CD4-positive, alpha-beta T cell treated with Interleukin-17A for 1 hour (primary cell): Measurements from ENCODE around the gene GTF2A1.
"Not testable (repeated sequence)": the region's sequence is repeated elsewhere in the genome, so short reads cannot be mapped to it uniquely, and the experiment has no call there.

Experiments
- DNase-seq: peaks from one replicate; pipeline ENCODE4 v3.0.0-alpha.2; 2020

Gene GTF2A1

DNA sequence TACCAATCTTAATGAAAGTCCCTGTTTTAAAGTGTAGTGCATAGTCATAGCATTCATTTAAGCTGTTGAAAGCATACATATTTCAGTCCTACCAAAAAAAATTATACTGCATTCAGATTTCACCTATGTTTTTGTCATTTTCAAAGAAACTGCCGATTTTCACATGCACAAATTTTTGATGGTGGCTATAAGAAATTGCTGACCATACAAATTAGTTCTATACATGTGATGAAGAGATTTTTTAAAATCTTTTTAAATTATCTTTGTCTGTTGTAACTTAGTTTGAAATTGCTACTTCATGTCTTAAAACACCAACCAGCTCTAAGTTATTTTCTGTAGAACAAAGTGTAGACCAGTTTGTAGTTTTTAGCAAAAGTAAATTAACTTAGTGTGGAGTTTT, 3.5 kb upstream of the GTF2A1 start:
- no peak for DNase-seq

DNA sequence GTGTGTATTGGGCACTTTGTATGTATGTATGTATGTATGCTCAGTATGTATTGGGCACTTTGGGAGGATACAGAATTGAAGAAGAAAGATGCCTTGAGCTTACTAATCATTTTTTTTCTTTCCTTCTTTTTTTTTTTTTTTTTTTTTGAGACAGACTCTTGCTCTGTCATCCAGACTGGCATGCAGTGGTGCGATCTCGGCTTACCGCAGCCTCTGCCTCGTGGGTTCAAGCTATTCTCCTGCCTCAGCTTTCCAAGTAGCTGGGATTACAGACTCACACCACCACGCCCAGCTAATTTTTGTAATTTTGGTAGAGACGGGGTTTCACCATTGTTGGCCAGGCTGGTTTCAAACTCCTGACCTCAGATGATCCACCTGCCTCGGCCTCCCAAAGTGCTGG, 3.0 kb upstream of the GTF2A1 start:
- DNase-seq: not testable (repeated sequence)

DNA sequence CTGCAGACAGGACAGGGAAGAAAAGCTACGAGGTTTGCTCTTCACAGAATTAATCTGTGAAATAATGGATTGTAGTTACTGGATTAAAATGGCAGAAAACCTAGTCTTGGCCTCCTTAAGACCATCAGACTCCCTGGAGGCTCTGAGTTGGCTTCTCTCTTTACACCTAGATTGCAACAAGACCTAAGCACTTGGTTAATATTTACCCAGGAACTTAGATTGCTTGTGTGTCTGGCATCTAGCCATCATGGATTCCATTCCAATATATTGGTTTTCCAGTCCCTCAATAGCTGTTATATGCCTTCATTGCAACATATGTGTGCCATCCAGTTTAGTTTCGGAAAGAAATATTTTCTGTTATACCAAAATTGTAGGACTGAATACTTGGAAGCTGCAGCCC, 1.9 kb upstream of the GTF2A1 start:
- DNase-seq: no peak

DNA sequence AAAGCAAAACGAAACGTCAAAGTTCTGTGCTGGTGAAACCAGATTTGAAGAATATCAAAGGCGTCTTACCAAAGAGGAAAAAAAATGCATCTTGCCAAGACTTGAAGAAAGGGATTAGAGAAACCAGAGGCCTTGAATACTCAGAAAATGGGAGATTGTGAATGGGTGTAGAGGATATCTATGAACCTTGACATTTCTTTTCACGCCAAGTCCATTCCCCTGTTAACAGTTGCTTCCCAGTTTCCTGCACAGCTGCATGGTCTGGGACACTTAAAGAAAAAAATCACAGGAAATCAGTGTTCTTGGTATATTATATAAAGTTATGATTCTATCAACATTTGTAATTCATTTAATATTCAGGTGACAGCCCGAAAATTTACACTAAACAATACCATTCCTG, 1.4 kb upstream of the GTF2A1 start:
- DNase-seq: no peak

DNA sequence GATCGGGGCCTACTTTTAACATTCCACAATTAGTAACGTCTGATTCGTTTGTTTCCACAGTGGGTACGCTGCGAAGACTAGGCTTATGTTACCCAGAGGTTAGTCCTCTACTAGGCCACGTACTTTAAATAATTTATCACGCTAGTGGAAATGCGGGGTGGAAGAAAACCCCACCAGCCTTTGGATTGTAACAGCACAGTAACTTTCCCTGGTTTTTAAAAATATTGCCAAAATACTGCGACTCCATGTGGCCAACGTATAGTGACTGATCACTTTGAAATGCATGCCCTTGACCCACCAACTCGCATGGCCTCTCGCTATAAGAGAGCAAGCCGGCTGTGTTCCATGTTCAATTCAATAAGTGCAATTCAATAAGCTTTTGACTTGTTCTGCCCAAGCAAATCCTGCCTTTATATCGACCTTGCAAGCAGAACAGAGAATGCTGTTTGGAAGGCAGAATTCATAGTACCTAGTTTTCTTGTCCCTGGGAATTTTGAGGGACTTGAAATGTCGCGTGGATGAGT, 882 bp upstream of the GTF2A1 start:
- DNase-seq: no peak

DNA sequence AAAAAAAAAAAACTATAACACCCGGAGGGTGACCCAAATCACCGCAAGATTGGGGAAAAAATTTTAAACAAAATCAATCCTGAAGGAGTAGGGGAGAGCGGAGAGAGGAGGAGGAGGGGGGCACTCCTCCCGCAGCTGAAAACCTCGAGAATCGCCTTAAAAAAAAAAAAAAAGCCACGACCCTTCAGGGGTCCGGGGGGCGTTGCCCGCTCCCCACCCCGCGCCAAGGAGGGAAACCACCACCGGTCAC, 254 bp downstream of the GTF2A1 start:
- no peak for DNase-seq

DNA sequence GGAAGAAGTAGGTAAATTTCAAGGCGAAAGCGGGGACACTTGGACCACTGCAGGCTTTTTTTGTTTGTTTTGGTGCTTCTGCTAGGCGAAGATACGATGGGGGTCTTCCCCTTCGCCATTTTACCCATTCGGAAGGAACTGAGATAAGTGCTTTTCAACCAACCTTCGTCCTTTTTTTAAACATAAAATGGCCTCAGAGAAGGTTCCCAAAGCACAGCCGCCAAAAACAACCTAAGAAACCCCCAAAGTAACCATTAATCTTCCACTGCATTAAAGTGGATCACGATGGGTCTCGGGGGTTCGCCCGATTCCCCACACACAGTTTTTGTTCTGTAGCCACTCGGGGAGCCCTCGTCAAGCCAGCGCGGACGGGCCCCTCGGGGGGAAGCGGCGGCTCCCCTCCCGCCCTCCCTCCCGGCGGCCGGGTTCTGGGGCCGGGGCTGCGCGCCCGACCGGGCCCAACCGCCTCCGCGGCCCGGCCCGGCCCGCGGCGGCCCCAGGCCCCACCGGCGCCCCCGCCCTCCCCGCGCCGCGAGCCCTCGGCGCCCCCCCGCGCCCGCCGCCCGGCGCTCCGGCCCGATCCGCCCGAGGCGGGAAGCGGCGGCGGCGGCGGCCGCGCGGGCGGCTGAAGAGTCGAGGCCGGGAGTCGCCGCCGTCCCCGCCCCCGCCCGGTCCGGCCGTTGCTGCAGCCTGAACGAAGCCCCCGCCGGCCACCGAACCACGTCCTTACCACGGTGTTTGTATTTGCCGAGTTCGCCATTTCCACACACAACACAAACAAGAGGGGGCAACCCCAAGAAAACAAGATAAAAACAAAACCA, 790 bp downstream of the GTF2A1 start:
- DNase-seq: no peak

DNA sequence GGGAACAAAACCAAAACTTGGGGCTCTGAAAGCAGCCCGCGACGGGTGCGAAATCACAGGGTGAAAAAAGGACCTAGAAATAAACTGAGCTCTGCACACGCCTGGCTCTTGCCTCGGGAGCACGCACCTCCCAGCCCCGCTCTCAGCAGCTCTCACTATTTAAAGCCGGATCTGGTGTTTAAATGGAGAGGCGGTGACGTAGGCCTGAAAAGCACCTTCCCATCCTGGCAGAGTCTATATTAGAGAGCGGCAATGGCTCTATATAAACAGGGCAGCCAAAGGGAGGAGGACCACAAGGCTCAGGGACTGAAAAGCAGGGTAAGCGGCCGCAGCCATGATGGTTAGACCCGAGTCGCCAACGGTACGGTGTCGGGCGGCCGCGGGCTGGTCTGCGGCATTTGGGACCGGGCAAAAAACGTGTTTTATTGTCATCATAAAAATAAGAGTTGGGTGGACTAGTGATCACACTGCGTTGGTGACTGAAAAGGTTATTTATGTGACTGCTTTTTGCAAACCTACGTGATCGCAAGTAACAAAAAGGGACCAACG, 1.5 kb downstream of the GTF2A1 start:
- peak; percentile 98 for DNase-seq

DNA sequence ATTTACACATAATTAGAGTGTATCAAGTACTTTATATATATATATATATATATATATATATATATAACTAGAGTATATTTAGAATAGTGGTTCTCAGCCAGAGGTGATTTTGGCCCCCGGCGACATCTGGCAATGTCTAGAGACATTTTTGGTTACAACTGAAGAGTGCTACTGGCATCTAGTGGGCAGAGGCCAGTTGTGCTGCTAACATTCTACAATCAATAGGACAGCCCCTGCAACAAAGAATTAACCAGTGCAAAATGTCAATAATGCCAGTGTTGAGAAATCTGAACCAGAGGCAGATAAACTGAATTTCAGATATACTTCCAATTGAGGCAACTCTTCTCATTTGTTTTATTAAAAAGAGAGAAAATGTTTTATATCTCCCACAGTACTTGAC, 8.9 kb downstream of the GTF2A1 start:
- peak; percentile 58 for DNase-seq

DNA sequence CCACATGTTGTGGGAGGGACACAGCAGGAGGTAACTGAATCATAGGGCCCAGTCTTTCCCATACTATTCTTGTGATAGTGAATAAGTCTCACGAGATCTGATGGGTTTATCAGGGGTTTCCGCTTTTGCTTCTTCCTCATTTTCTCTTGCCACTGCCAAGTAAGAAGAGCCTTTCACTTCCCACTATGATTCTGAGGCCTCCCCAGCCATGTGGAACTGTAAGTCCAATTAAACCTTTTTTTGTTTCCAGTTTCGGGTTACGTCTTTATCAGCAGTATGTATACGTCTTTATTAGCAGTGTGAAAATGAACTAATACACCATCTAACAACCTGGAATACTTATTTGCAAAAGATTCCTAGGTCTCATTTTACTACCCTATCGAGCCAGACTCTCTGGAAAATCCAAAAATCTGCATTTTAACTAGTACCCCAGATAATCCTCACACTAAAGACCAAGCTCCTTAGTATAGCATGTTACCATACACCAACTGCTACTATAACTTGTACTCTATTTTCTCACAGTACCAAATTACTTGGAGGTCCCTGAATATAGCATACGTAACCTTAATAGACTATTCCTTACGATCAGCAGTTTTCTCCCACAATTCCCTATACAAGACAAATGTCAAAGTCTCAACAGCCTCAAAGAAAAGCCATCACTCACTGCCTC, 11.5 kb downstream of the GTF2A1 start:
- DNase-seq: no peak

DNA sequence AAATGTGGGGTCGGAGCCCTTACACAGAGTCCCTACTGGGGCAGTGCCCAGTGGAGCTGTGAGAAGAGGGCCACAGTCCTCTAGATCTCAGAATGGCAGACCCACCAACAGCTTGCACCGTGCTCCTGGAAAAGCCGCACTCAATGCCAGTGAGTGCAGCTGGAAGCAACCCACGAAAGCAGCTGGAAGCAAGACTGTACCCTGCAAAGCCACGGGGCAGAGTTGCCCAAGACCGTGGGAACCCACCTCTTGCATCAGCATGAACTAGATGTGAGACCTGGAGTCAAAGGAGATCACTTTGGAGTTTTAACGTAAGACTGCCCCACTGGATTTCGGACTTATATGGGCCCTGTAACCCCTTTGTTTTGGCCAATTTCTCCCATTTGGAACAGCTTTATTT, 12.3 kb downstream of the GTF2A1 start:
- no peak for DNase-seq

DNA sequence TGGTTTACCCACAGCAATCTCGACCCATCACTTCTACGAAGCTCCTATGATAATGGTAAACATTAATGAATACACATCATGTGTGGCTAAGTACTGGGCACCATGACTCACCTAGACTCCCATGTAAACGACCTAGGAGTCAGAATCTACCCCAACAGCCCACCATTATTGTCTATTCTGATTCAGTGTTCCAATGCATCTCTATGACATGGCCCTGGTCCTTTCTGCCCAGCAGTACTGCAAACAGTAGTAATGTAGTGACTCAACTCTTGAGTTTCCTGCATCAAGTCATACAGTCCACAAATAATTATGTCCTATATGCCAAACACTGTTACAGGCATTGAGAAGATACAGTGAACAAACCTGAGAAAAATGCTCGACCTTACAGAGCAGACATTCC, 14.6 kb downstream of the GTF2A1 start:
- no peak for DNase-seq

DNA sequence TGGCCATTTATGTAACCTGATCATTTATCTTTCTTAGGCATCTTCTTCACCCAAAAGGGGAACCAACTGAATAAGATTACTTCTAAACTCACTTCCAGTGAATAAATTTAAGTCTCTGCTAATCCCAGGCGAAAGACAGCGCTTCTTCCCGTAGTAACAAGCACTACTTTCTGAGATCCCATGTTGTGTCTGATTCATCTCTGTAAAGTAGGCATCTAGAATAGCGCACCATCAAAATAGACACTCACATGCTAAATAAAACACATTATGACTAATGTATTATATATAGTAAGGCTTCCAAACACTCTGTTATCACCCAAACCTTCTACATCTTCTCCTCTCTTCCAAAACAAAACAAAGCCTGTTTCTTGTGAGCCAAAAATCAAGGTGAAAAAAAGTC, 15.1 kb downstream of the GTF2A1 start:
- no peak for DNase-seq

DNA sequence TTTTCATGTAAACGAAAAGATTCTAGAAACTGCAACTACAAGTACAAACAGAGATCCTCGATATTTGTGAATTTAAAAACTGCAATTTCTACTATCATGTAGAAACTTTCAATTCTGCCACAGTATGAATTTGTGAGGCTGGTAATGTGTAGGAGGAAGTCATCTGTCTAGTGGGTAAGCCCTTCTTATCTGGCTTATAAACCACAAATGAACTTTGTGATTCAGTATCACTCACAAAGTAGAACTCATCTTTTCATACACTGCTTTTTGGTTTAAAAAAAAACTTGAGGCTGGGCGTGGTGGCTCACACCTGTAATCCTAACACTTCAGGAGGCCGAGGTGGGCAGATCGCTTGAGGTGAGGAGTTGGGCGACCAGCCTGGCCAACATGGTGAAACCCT, 20.7 kb downstream of the GTF2A1 start:
- DNase-seq: peak; percentile 39

DNA sequence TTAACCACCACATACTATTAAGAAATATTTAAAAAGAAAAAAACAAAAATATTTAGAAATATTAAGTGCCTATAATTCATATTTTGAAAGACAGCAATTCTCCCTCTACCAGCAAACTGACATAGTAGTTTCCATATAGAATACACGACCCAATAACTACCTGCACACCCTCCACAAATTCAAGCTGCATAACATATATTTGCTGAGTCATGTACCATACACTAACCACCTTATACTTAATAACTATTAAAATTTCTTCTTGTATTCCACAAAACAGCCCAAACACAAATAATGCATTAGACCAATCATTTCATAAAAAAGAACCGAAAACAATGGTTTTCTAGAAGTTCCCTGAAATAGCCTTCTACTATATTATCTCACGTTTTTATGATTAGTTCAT, 21.7 kb downstream of the GTF2A1 start:
- DNase-seq: no peak

DNA sequence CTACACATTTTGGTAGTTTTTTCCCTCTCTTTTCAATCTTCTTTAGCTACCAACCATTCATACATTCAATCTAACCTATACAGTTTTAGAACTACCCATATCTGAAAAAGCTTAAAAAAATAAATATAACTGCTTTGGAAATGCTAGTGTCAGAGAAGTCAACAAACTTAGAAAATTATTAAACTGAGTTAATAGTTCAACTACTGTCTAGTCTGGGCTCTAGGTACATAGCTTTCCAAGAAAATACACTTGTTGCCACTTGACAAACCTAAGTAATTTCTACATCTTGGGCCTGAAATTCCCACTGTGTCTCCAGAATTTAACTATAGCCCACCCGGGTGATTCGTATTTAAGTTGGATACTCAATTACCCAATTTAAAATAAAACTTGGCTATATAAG, 22.1 kb downstream of the GTF2A1 start:
- DNase-seq: no peak

DNA sequence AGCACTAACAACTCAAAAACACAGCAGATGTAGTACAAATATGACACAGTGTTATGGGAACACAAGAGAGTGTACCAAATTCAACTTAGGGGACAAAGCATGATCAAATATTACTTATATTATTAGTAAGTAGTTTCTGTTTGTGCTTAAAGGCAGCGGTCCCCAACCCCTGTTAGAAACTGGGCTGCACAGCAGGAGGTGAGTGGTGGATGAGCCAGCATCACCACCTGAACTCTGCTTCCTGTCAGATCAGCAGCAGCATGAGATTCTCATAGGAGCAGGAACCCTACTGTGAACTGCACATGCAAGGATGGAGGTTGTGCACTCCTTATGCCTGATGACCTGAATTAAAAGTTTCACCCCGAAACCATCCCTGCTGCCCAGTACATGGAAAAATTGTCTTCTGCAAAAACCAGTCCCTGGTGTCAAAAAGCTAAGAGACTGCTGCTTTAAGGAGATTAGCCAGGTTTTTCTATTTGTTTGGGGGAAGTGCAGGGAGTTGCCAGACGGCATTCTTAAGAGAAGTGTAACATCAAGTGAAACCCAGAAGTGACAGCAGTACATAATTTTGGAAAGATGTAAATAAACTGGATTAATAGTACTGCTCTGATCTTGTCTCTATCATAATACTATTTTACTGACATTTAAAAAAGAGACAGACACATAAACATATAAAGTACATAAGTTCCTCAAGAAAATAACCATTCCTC, 26.7 kb downstream of the GTF2A1 start:
- DNase-seq: no peak

DNA sequence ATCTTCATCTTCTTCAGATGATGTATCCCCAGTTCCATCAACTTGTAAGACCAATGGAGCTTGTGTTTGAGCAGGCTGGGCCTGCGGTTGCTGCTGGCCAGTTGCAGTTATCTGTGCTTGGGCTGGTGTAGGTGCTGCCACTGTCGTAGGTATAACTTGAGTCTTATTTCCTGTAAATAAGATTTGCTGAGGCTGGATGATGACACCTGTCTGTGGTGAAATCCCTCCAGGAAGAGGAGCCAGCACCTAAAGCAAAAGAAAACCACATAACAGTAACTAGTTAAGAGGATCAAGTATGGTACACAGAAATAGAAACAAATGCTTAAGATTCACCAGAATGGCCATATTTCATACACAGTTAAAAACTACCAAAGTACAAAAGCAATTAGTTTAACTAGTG, 28.2 kb downstream of the GTF2A1 start:
- DNase-seq: peak; percentile 44

DNA sequence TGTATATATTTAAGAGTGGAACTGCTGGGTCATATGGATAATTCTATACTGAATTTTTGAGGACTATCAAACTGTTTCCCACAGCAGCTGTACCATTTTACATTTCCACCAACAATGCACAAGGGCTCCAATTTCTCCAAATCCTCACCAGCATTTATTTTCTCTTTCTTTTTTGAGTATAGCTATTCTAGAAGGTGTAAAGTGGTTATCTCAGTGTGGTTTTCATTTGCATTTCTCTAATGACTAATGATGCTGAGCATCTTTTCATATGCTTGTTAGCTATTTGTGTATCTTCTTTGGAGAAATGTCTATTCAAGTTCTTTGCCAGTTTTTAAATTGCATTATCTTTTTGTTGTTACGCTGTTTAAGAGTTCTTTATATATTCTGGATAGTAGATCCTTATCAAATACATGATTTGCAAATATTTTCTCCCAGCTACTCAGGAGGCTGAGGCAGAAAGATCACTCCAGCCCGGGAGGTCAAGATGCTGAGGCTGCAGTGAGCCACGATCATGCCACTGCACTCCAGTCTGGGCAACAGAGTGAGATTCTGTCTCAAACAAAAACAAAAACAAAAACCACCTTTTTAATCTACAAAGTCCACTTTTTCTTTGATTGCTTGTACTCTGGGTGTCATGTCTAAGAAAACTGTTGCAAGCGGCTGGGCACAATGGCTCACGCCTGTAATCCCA, 32.8 kb downstream of the GTF2A1 start:
- DNase-seq: no peak

DNA sequence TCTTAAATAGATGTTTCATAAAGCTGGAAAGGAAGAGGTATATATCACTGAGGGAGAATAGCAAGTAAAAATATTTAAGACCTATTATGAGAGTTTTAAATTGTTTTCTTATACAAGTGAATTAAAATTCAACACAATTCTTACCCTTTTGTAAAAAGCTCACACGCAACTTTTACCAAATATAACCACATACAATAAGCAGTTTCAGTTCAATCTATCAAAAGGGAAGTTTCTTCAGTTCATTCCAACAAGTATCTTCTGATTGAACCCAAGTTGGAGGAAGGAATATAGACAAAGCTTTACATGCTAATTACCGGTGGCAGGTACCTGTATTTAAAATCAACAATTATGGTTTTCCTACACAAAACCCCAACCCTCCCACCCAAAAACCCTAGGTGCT, 41.1 kb downstream of the GTF2A1 start:
- no peak for DNase-seq

DNA sequence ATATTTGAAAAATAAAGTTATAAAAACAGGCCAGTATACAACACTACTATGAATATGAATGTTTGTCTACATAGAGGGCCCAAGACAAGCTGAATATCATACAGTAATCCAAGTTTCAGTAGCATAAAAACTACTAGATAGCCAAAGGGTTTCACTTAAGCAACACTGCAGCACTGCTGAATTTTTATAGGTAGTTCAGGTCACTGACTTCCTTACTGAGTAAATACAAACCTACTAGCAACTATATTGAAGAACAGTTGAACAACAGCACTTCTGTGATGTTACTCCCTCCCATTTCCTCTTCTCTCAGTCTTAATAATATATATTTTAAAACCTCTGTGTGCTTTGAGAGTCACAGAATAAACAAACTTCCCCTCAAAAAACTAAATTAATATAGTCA, 42.7 kb downstream of the GTF2A1 start:
- no peak for DNase-seq

DNA sequence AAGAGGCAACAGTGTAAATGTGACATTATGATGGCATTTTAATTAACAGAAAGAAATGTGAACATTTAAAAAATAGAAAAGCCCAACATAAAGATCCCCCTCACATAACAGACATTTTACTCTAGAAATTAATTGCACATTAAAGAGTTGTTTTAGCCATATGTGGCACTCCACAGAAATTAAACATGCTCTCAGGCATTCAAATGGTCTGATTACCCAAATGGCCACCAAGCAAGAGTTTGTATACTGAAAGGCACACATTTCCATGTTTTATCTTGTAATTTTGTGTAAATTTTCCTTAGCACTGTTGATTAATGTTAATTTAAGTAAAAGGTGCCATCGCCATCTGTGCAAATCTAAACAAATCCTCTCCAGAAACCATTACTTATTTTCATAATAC, 43.5 kb downstream of the GTF2A1 start:
- no peak for DNase-seq

DNA sequence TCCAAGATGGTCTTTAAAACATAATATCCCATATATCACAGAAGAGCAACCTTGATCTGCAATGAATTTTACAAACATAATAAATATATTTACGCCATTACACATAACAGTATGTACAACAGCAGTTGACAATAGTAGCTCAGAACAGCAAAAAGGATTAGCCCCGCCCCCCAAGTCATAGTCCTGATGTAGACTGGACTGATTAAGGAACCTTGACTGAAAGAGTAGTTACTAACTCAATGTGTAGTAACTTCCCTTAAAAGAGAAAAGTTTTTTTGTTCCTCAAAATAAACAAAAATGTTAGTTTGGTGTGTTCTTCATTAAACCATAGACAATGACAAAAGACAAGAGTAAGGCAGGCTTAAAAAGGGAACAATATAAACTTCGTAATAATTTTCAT, 44.5 kb downstream of the GTF2A1 start:
- peak; percentile 19 for DNase-seq
